HL-60 (cell line): ENCODE measurements around the gene TNFAIP8L3.

Experiments
- DNase-seq, 2 experiments: peaks; one replicate each; pipeline ENCODE4 v3.0.0-alpha.2; 2010 to 2020; ENCODE audit warnings: low read depth in 1 of 2, low spot score in 1 of 2
- H3K27ac ChIP-seq: fragments of 250-450 bp; sonication (Bioruptor Pico); replicated peaks from 2 replicates; pipeline ENCODE4 v1.5.1; 2020; ENCODE audit warnings: mild to moderate bottlenecking, moderate library complexity
- H3K27me3 ChIP-seq: fragments of 250-450 bp; sonication (Bioruptor Pico); 2 replicates; pipeline ENCODE4 v1.5.1; 2021; ENCODE audit warnings: mild to moderate bottlenecking, moderate library complexity; ENCODE audit not compliant: insufficient read depth, poor library complexity, severe bottlenecking
- H3K4me3 ChIP-seq: replicated peaks from 2 replicates; pipeline ENCODE4 v1.5.1; 2011; ENCODE audit warnings: mild to moderate bottlenecking, control low read depth, low read length; ENCODE audit not compliant: insufficient read depth
- CTCF ChIP-seq: IDR thresholded peaks from one replicate; pipeline ENCODE4 v1.5.1; 2011; ENCODE audit warnings: low read length, control low read depth, inconsistent platforms; ENCODE audit not compliant: insufficient read depth
- GABPA ChIP-seq: IDR thresholded peaks from 2 replicates; pipeline ENCODE4 v1.6.1; 2012; ENCODE audit warnings: low read depth
- POLR2AphosphoS5 ChIP-seq: IDR thresholded peaks from 2 replicates; pipeline ENCODE4 v1.6.1; 2012; ENCODE audit warnings: low read depth
- REST ChIP-seq: IDR thresholded peaks from 2 replicates; pipeline ENCODE4 v1.6.1; 2012; ENCODE audit warnings: low read depth; ENCODE audit not compliant: insufficient replicate concordance
- SPI1 ChIP-seq: IDR thresholded peaks from 2 replicates; pipeline ENCODE4 v1.6.1; 2012; ENCODE audit warnings: low read depth, mild to moderate bottlenecking, borderline replicate concordance

The TNFAIP8L3 gene

GRCh38 chr15:51025454-51025846 is 69.3 kb downstream of the TNFAIP8L3 start:
- TF ChIP-seq POLR2AphosphoS5 (no peak), GABPA (no peak), REST (no peak), CTCF (no peak)
- H3K27ac ChIP-seq = no peak overlapping the region
- no peaks in the 10 kb centered on the region for H3K27me3 ChIP-seq
- DNase-seq = no peak
- H3K4me3 ChIP-seq = no peak overlapping the region

- Histone ChIP-seq H3K4me3 (no peak overlapping the region), H3K27me3 (no peaks in the 10 kb centered on the region), H3K27ac (no peak overlapping the region)
- no peak for DNase-seq
- TF ChIP-seq REST (no peak), GABPA (no peak), POLR2AphosphoS5 (no peak), SPI1 (no peak), CTCF (no peak)
Measured at GRCh38 chr15:51024735-51025453, 69.8 kb downstream of the TNFAIP8L3 start.

GRCh38 chr15:51023499-51023898 is 71.2 kb downstream of the TNFAIP8L3 start:
- no peak overlapping the region for H3K4me3 ChIP-seq
- TF ChIP-seq POLR2AphosphoS5 = no peak
- TF ChIP-seq CTCF = no peak
- no peak for TF ChIP-seq SPI1
- H3K27ac ChIP-seq = no peak overlapping the region
- no peaks in the 10 kb centered on the region for H3K27me3 ChIP-seq
- DNase-seq = no peak

GRCh38 chr15:51022206-51022605 is 72.5 kb downstream of the TNFAIP8L3 start:
- DNase-seq = no peak
- H3K27me3 ChIP-seq = no peaks in the 10 kb centered on the region
- TF ChIP-seq GABPA (no peak), CTCF (no peak), POLR2AphosphoS5 (no peak), REST (no peak), SPI1 (no peak)
- H3K4me3 ChIP-seq = no peak overlapping the region
- H3K27ac ChIP-seq = no peak overlapping the region
